ENCODE results near the gene NFKBIA. TPM values are rescaled to one million over a fixed set of nuclear protein-coding genes. Genes with fewer than 3 reads are reported as not detected.

Gene NFKBIA
- total and polyA plus RNA-seq, 2 donors (not counting 1 experiment from before 2014, with no cell fraction given): 17.7 to 67.9 TPM

GRCh38 chr14:35388656-35389314 is 15.8 kb downstream of the NFKBIA start:
- no peak overlapping the region for H3K4me3 ChIP-seq (replicated peaks in 1 of 4; ENCODE audit: control extremely low read depth in 1 of 4, insufficient read depth in 1 of 4, low read depth in 3 of 4, low read length in 4 of 4)
- DNase-seq (ENCODE audit: low read depth in 2 of 2): no peak
- peaks cover 21% of the 10 kb centered on the region for H3K4me1 ChIP-seq (ENCODE audit: control insufficient read depth, extremely low read depth, insufficient read depth, low read length)
- H3K79me2 ChIP-seq (ENCODE audit: control insufficient read depth, insufficient read depth, low read length): no peaks in the 10 kb centered on the region
- no peaks in the 10 kb centered on the region for H3K9me3 ChIP-seq (ENCODE audit: control insufficient read depth, insufficient read depth, low read depth, low read length)
- H3K27me3 ChIP-seq (ENCODE audit: control insufficient read depth, insufficient read depth, low read length): no peaks in the 10 kb centered on the region
- H2AFZ ChIP-seq (ENCODE audit: low read length): no peak overlapping the region
- H3K4me2 ChIP-seq (ENCODE audit: extremely low read depth, insufficient read depth, low read length): no peak overlapping the region
- no peak overlapping the region for H3K27ac ChIP-seq (ENCODE audit: insufficient read depth, low read length)
- H3K9ac ChIP-seq (ENCODE audit: insufficient read depth, low read length): no peak overlapping the region
- no peaks in the 10 kb centered on the region for H3K36me3 ChIP-seq (ENCODE audit: control insufficient read depth, insufficient read depth, low read length)
- H4K20me1 ChIP-seq (ENCODE audit: control insufficient read depth, extremely low read depth, insufficient read depth, low read length): no peaks in the 10 kb centered on the region
- TF ChIP-seq, protein P1, sequence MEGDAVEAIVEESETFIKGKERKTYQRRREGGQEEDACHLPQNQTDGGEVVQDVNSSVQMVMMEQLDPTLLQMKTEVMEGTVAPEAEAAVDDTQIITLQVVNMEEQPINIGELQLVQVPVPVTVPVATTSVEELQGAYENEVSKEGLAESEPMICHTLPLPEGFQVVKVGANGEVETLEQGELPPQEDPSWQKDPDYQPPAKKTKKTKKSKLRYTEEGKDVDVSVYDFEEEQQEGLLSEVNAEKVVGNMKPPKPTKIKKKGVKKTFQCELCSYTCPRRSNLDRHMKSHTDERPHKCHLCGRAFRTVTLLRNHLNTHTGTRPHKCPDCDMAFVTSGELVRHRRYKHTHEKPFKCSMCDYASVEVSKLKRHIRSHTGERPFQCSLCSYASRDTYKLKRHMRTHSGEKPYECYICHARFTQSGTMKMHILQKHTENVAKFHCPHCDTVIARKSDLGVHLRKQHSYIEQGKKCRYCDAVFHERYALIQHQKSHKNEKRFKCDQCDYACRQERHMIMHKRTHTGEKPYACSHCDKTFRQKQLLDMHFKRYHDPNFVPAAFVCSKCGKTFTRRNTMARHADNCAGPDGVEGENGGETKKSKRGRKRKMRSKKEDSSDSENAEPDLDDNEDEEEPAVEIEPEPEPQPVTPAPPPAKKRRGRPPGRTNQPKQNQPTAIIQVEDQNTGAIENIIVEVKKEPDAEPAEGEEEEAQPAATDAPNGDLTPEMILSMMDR (conservative IDR thresholded peaks at IDR 0.05 in 1 of 2, IDR thresholded peaks at IDR 0.05 in 1 of 2; ENCODE audit: low read depth in 1 of 2, low read length in 2 of 2): no peak
- no peak for TF ChIP-seq EZH2 (IDR thresholded peaks at IDR 0.05; ENCODE audit: low read length, missing control alignments)

- Histone ChIP-seq H3K27ac (ENCODE audit: insufficient read depth, low read length) (no peak overlapping the region), H3K4me3 (replicated peaks in 1 of 4; ENCODE audit: control extremely low read depth in 1 of 4, insufficient read depth in 1 of 4, low read depth in 3 of 4, low read length in 4 of 4) (no peak overlapping the region), H3K4me1 (ENCODE audit: control insufficient read depth, extremely low read depth, insufficient read depth, low read length) (peaks cover 24% of the 10 kb centered on the region), H2AFZ (ENCODE audit: low read length) (no peak overlapping the region), H3K4me2 (ENCODE audit: extremely low read depth, insufficient read depth, low read length) (no peak overlapping the region), H3K36me3 (ENCODE audit: control insufficient read depth, insufficient read depth, low read length) (no peaks in the 10 kb centered on the region), H3K9ac (ENCODE audit: insufficient read depth, low read length) (no peak overlapping the region), H4K20me1 (ENCODE audit: control insufficient read depth, extremely low read depth, insufficient read depth, low read length) (no peaks in the 10 kb centered on the region), H3K9me3 (ENCODE audit: control insufficient read depth, insufficient read depth, low read depth, low read length) (no peaks in the 10 kb centered on the region), H3K27me3 (ENCODE audit: control insufficient read depth, insufficient read depth, low read length) (no peaks in the 10 kb centered on the region), H3K79me2 (ENCODE audit: control insufficient read depth, insufficient read depth, low read length) (no peaks in the 10 kb centered on the region)
- no peak for TF ChIP-seq EZH2 (IDR thresholded peaks at IDR 0.05; ENCODE audit: low read length, missing control alignments)
- TF ChIP-seq, protein P1 (conservative IDR thresholded peaks at IDR 0.05 in 1 of 2, IDR thresholded peaks at IDR 0.05 in 1 of 2; ENCODE audit: low read depth in 1 of 2, low read length in 2 of 2): no peak
- no peak for DNase-seq (ENCODE audit: low read depth in 2 of 2)
These were observed 16.6 kb downstream of the NFKBIA start for GRCh38 chr14:35387713-35388579.

GRCh38 chr14:35387219-35387618 is 17.3 kb downstream of the NFKBIA start:
- Histone ChIP-seq H4K20me1 (ENCODE audit: control insufficient read depth, extremely low read depth, insufficient read depth, low read length) (no peaks in the 10 kb centered on the region), H3K27me3 (ENCODE audit: control insufficient read depth, insufficient read depth, low read length) (no peaks in the 10 kb centered on the region), H3K36me3 (ENCODE audit: control insufficient read depth, insufficient read depth, low read length) (no peaks in the 10 kb centered on the region), H3K4me1 (ENCODE audit: control insufficient read depth, extremely low read depth, insufficient read depth, low read length) (peaks cover 24% of the 10 kb centered on the region), H2AFZ (ENCODE audit: low read length) (no peak overlapping the region), H3K4me3 (replicated peaks in 1 of 4; ENCODE audit: control extremely low read depth in 1 of 4, insufficient read depth in 1 of 4, low read depth in 3 of 4, low read length in 4 of 4) (no peak overlapping the region), H3K9ac (ENCODE audit: insufficient read depth, low read length) (no peak overlapping the region), H3K9me3 (ENCODE audit: control insufficient read depth, insufficient read depth, low read depth, low read length) (no peaks in the 10 kb centered on the region), H3K79me2 (ENCODE audit: control insufficient read depth, insufficient read depth, low read length) (no peaks in the 10 kb centered on the region), H3K27ac (ENCODE audit: insufficient read depth, low read length) (no peak overlapping the region), H3K4me2 (ENCODE audit: extremely low read depth, insufficient read depth, low read length) (no peak overlapping the region)
- no peak for TF ChIP-seq EZH2 (IDR thresholded peaks at IDR 0.05; ENCODE audit: low read length, missing control alignments)
- TF ChIP-seq, protein P1 (conservative IDR thresholded peaks at IDR 0.05 in 1 of 2, IDR thresholded peaks at IDR 0.05 in 1 of 2; ENCODE audit: low read depth in 1 of 2, low read length in 2 of 2): no peak
- no peak for DNase-seq (ENCODE audit: low read depth in 2 of 2)

Measured in fibroblast of lung (primary cell).